Glomerular visceral epithelial cell (primary cell): ENCODE results near the gene TRIM43.
"Not testable (repeated sequence)": the region's sequence is repeated elsewhere in the genome, so short reads cannot be mapped to it uniquely, and the experiment has no call there.

Experiments used
- DNase-seq: peaks from one replicate; pipeline ENCODE4 v3.0.0-alpha.2; 2016; ENCODE audit errors: extremely low spot score

TRIM43 gene

GRCh38 chr2:95591701-95592100 is at the start of gene TRIM43:
TSS of gene TRIM43 (plus strand) at chr2:95592001. CDS start at chr2:95594024, 2,023 bp downstream.
- DNase-seq = not testable (repeated sequence)

GRCh38 chr2:95551055-95551568 is 40.7 kb upstream of the TRIM43 start:
- no peak for DNase-seq

- DNase-seq = no peak
Observed at GRCh38 chr2:95552911-95553310, 38.9 kb upstream of the TRIM43 start.

- DNase-seq = no peak
Observed at GRCh38 chr2:95569170-95569569, 22.6 kb upstream of the TRIM43 start.

GRCh38 chr2:95573866-95574265 is 17.9 kb upstream of the TRIM43 start:
- DNase-seq = no peak

GRCh38 chr2:95574506-95574905 is 17.3 kb upstream of the TRIM43 start:
- DNase-seq = no peak

- DNase-seq = no peak
Observed at GRCh38 chr2:95575857-95576256, 15.9 kb upstream of the TRIM43 start.

GRCh38 chr2:95578539-95578938 is 13.3 kb upstream of the TRIM43 start:
- no peak for DNase-seq

GRCh38 chr2:95583545-95583944 is 8.3 kb upstream of the TRIM43 start:
- not testable (repeated sequence) for DNase-seq

- not testable (repeated sequence) for DNase-seq
Observed at GRCh38 chr2:95584321-95584720, 7.5 kb upstream of the TRIM43 start.

- not testable (repeated sequence) for DNase-seq
Observed at GRCh38 chr2:95589777-95590536, 1.8 kb upstream of the TRIM43 start.

GRCh38 chr2:95592973-95593372 is 1.2 kb downstream of the TRIM43 start:
- not testable (repeated sequence) for DNase-seq

- DNase-seq = not testable (repeated sequence)
Observed at GRCh38 chr2:95595012-95595411, 3.2 kb downstream of the TRIM43 start.

GRCh38 chr2:95601301-95601700 is 9.5 kb downstream of the TRIM43 start:
- not testable (repeated sequence) for DNase-seq

GRCh38 chr2:95602146-95602545 is 10.3 kb downstream of the TRIM43 start:
- DNase-seq = not testable (repeated sequence)

- DNase-seq = not testable (repeated sequence)
Observed at GRCh38 chr2:95608356-95608755, 16.6 kb downstream of the TRIM43 start.

GRCh38 chr2:95609764-95610163 is 18.0 kb downstream of the TRIM43 start:
- DNase-seq = not testable (repeated sequence)

GRCh38 chr2:95613048-95613447 is 21.2 kb downstream of the TRIM43 start:
- DNase-seq = not testable (repeated sequence)

- not testable (repeated sequence) for DNase-seq
Observed at GRCh38 chr2:95622728-95623127, 30.9 kb downstream of the TRIM43 start.

GRCh38 chr2:95630987-95631386 is 39.2 kb downstream of the TRIM43 start:
- not testable (repeated sequence) for DNase-seq

GRCh38 chr2:95633626-95634259 is 41.9 kb downstream of the TRIM43 start:
- not testable (repeated sequence) for DNase-seq

GRCh38 chr2:95640515-95641288 is 48.9 kb downstream of the TRIM43 start:
- not testable (repeated sequence) for DNase-seq
